ENCODE measurements around the gene CRKL. TPM values are rescaled to one million over a fixed set of nuclear protein-coding genes. Genes with fewer than 3 reads are reported as not detected.
"Not testable (repeated sequence)": the region's sequence is repeated elsewhere in the genome, so short reads cannot be mapped to it uniquely, and the experiment has no call there.

CRKL gene
- total and polyA plus RNA-seq, 8 donors: 9.1 to 29.4 (median 18.3) TPM

DNA sequence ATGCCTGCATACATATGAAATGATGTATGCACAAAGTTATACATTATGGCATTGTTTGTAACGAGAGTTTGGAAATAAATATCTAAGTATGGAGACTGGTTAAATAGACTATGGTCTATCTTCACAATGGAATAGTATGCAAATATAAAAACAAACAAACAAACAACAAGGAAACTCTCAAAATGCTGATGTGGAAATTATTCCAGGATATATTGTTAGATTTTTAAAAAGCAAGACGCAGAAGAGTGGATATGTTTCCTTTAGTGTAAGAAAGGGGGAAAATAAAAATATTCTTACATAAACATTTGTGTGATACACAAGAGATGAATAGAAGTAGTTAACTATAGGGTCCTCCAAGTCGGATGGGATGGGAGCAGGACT, 10.8 kb upstream of the CRKL start:
- Histone ChIP-seq H3K9me3 (no peaks in the 10 kb centered on the region), H3K4me1 (no peaks in the 10 kb centered on the region), H3K36me3 (no peaks in the 10 kb centered on the region), H3K27ac (no peak overlapping the region), H3K4me3 (no peak overlapping the region), H3K27me3 (no peaks in the 10 kb centered on the region)
- intact Hi-C loops (cut with DNase I): no loop called here
- TF ChIP-seq, protein P1, sequence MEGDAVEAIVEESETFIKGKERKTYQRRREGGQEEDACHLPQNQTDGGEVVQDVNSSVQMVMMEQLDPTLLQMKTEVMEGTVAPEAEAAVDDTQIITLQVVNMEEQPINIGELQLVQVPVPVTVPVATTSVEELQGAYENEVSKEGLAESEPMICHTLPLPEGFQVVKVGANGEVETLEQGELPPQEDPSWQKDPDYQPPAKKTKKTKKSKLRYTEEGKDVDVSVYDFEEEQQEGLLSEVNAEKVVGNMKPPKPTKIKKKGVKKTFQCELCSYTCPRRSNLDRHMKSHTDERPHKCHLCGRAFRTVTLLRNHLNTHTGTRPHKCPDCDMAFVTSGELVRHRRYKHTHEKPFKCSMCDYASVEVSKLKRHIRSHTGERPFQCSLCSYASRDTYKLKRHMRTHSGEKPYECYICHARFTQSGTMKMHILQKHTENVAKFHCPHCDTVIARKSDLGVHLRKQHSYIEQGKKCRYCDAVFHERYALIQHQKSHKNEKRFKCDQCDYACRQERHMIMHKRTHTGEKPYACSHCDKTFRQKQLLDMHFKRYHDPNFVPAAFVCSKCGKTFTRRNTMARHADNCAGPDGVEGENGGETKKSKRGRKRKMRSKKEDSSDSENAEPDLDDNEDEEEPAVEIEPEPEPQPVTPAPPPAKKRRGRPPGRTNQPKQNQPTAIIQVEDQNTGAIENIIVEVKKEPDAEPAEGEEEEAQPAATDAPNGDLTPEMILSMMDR (IDR thresholded peaks at IDR 0.05): no peak
- DNase-seq: no peak
- FAIRE-seq: no peak
- WGBS, 2 donors: 67 to 76% methylated on average over 3 of the region's 3 CpGs
- no peak for ATAC-seq

DNA sequence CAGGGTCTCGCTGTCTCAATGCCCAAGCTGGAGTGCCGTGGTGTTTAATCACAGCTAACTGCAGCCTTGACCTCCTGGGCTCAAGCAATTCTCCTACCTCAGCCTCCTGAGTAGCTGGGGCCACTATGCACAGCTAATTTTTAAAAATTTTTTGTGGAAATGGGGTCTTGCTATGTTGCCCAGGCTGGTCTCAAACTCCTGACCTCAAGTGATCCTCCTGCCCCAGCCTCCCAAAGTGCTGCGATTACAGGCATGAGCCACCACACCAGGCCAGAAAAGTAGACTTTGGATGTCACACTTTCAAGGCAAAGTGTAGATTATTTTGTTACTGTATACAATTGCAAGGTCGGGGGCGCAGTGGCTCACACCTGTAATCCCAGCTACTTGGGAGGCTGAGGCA, 8.5 kb upstream of the CRKL start:
- H3K4me3 ChIP-seq; H3K4me1 ChIP-seq; intact Hi-C loops (cut with DNase I); H3K9me3 ChIP-seq; DNase-seq; FAIRE-seq; ATAC-seq; H3K27me3 ChIP-seq; H3K27ac ChIP-seq; H3K36me3 ChIP-seq: not testable (repeated sequence)
- WGBS, 2 donors: 87 to 91% methylated on average over 5 of the region's 5 CpGs

DNA sequence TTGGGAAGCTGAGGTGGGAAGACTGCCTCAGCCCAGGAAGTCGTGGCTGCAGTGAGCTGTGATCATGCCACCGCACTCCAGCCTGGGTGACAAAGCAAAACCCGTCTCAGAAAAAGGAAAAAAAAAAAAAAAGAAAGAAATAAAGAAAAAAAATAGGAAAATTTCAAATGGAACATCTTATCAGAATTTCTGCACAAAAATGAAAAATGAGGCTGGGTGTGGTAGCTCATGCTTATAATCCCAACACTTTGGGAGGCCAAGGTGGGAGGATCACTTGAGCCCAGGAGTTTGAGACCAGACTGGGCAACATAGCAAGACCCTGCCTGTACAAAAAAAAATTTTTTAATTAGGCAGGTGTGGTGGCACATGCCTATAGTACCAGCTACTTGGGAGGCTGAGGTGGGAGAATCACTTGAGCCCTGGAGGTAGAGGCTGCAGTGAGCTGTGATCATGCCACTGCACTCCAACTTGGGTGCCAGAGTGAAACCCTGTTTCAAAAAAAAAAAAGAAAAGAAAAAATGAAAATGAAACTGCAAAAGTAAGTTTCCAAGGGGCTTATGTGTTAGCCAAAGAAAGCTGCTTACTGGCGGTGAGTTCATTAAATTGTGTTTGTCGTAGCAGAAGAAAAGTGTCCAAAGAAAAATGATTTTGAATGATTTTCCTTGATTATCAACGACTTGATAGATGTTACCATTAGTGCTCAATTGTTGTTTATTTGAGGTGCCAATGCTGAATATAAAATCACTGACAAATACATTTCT, 7.5 kb upstream of the CRKL start:
- WGBS, 2 donors: 79 to 89% methylated on average over 6 of the region's 6 CpGs

DNA sequence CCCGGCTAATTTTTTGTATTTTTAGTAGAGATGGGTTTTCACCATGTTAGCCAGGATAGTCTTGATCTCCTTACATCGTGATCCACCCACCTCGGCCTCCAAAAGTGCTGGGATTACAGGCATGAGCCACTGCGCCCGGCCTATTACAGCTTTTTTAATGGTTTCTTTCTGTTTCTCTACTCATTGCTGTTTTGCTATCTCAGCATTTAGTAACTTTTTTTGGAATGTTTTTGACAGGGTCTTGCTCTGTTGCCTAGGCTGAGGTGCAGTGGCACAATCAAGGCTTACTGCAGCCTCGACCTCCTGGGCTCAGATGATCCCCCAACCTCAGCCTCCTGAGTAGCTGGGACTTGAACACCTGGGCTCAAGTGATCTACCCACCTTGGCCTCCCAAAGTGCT, 4.7 kb upstream of the CRKL start:
- Histone ChIP-seq H3K4me3 (no peak overlapping the region), H3K9me3 (no peaks in the 10 kb centered on the region), H3K27ac (no peak overlapping the region), H3K4me1 (peaks cover 0 to 3% (median 0%) of the 10 kb centered on the region in 3 donors), H3K27me3 (no peaks in the 10 kb centered on the region), H3K36me3 (no peaks in the 10 kb centered on the region)
- intact Hi-C loops (cut with DNase I): no loop called here
- ATAC-seq (no peak), FAIRE-seq (no peak), DNase-seq (no peak)
- 85 to 95% methylated on average over 6 of the region's 6 CpGs for WGBS, 2 donors
- TF ChIP-seq, protein P1 (IDR thresholded peaks at IDR 0.05): no peak

More for the DNA sequence above, 7.5 kb upstream of the CRKL start:
- FAIRE-seq (no peak), DNase-seq (no peak), ATAC-seq (no peak)
- no peaks in the 10 kb centered on the region for H3K27me3 ChIP-seq
- intact Hi-C loops (cut with DNase I): no loop called here
- no peaks in the 10 kb centered on the region for H3K9me3 ChIP-seq
- no peaks in the 10 kb centered on the region for H3K4me1 ChIP-seq
- no peak overlapping the region for H3K27ac ChIP-seq
- no peak overlapping the region for H3K4me3 ChIP-seq
- TF ChIP-seq, protein P1 (IDR thresholded peaks at IDR 0.05): no peak
- no peaks in the 10 kb centered on the region for H3K36me3 ChIP-seq

DNA sequence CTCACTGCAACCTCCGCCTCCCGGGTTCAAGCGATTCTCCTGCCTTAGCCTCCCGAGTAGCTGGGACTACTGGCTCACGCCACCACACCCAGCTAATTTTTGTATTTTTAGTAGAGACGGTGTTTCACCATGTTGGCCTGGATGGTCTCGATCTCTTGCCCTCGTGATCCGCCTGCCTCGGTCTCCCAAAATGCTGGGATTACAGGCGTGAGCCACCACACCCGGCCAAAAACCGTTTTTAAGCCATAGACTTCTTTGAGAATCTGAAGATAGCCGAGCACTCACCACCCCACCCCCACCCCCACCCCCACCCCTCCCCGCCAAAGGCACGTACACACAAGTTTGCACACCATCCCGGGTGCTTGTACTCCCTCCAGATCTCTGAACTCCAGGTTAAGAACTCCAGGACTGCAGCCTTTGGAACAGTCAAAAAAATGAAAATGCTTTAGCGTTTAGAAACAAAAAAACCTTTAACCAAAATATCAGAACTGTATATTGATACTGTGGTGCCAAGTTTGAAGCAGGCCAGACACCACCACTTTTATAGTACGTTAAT, 1.5 kb downstream of the CRKL start:
- FAIRE-seq (no peak), ATAC-seq (no peak), DNase-seq (no peak)
- Histone ChIP-seq H3K27me3 (no peaks in the 10 kb centered on the region), H3K4me1 (peaks cover 0 to 20% (median 4%) of the 10 kb centered on the region in 3 donors), H3K9me3 (no peaks in the 10 kb centered on the region), H3K4me3 (peak overlapping the region; percentile 91 to 100 (median 96)), H3K27ac (peak overlapping the region in 1 of 4 donors; percentile 96), H3K36me3 (no peaks in the 10 kb centered on the region)
- intact Hi-C loops (cut with DNase I): no loop called here
- WGBS, 2 donors: 1 to 2% methylated on average over 19 of the region's 19 CpGs
- TF ChIP-seq, protein P1 (IDR thresholded peaks at IDR 0.05): no peak
